COLO668 (cell line): ENCODE results near the gene HSPA5.
"Not testable (repeated sequence)": the region's sequence is repeated elsewhere in the genome, so short reads cannot be mapped to it uniquely, and the experiment has no call there.

ENCODE experiments used
- DNase-seq: peaks from one replicate; lab custom pipeline; 2025; ENCODE audit not compliant: unreplicated experiment; lab: John Stamatoyannopoulos, UW

Gene HSPA5

GRCh38 chr9:125243792-125244260 is 2.7 kb upstream of the HSPA5 start:
- DNase-seq, result no peak

DNA sequence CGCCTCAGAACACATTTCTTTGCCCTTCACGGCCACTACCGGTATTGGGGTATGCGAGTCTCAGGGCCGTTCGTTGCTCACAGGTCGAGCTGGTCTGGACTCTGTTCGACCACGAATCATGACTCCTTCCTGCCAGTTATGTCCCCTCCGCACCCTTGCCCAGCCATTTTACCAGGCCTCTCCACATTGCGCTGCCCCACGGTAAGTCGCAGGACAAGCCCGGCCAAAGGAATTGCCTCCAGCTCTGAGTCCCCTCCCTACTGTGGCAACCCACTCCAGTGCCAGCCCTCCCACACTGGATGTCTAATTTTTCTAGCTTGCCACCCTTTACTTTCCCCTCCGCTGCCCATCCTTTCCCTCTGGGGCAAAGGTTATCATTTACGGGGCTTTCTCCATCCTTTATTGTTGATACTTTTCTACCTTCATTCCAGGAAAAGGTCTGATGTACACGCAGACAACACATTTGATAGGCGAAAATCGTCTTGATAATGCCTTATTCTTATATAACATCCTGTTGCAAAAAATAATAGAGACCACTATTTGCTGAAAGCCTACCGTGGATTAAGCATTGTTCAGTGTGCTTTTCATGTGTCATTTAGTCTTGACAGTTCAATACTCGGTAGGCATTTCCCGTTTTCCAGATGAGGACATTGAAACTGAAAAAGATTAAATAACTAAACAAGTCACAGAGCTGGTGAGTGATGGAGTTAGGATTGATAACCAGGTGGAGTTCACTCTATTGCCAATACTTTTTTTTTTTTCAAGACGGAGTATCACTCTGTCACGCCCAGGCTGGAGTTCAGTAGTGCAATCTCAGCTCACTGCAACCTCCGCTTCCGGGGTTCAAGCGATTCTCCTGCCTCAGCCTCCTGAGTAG is 958 bp upstream of the HSPA5 start:
- peak; percentile 45 for DNase-seq

- DNase-seq, result peak; percentile 60
These were observed 519 bp downstream of the HSPA5 start for GRCh38 chr9:125240649-125240999.

DNA sequence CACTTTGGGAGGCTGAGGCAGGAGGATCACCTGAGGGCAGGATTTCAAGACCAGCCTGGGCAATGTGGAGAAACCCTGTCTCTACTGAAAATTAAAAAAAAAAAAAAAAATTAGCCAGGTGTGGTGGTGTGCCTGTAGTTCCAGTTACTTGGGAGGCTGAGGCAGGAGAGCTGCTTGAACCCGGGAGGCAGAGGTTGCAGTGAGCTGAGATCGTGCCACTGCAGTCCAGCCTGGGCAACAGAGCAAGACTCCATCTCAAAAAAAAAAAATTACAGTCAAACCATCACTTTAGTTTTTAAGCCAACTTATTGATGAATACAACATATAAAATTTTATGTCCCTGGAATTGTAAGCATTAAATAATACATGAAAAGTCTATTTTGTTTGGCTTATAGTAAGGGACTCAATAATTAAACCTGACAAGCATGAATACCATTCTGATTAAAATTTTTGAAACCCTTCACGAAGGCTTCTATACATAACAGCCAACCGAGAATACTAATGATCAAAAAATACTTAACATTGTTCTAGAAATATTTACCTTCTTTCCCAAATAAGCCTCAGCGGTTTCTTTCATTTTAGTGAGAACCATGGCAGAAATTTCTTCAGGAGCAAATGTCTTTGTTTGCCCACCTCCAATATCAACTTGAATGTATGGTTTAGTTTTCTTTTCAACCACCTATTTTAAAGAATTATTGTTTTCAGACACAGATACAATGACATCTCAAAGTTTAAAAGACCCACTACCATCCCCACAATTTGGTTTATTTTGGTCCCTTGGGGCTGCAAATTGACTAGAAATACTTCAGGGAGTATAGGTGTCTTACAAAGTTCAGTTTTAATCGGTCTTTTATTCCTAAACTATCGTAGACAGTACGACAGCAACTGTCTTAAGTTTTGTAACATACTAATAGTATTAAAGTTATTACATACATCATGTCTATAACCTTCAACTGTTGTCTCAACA is 1.2 kb downstream of the HSPA5 start:
- no peak for DNase-seq

DNA sequence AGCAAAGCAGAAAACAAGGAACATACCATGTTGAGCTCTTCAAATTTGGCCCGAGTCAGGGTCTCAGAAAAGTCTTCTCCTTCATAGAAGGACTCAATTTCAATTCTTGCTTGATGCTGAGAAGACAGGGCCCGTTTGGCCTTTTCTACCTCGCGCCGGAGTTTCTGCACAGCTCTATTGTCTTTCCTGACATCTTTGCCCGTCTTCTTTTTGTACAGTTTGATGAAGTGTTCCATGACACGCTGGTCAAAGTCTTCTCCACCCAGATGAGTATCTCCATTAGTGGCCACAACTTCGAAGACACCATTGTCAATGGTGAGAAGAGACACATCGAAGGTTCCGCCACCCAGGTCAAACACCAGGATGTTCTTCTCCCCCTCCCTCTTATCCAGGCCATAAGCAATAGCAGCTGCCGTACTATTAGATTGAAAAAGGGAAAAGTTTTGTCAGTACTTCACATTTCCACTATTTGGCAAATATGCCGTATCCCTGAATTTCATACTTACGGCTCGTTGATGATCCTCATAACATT is 2.2 kb downstream of the HSPA5 start:
- DNase-seq, result no peak

GRCh38 chr9:125238127-125238914 is 2.8 kb downstream of the HSPA5 start:
- DNase-seq, result no peak

DNA sequence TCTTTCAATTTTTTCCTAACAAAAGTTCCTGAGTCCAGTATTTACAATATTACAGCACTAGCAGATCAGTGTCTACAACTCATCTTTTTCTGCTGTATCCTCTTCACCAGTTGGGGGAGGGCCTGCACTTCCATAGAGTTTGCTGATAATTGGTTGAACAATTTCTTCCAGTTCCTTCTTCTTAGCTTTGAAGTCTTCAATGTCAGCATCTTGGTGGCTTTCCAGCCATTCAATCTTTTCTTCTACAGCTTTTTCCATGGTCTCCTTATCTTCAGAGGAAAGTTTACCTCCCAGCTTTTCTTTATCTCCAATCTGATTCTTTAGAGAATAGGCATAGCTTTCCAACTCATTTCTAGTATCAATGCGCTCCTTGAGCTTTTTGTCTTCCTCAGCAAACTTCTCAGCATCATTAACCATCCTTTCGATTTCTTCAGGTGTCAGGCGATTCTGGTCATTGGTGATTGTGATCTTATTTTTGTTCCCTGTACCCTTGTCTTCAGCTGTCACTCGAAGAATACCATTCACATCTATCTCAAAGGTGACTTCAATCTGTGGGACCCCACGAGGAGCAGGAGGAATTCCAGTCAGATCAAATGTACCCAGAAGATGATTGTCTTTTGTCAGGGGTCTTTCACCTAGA is 4.5 kb downstream of the HSPA5 start:
- not testable (repeated sequence) for DNase-seq

DNA sequence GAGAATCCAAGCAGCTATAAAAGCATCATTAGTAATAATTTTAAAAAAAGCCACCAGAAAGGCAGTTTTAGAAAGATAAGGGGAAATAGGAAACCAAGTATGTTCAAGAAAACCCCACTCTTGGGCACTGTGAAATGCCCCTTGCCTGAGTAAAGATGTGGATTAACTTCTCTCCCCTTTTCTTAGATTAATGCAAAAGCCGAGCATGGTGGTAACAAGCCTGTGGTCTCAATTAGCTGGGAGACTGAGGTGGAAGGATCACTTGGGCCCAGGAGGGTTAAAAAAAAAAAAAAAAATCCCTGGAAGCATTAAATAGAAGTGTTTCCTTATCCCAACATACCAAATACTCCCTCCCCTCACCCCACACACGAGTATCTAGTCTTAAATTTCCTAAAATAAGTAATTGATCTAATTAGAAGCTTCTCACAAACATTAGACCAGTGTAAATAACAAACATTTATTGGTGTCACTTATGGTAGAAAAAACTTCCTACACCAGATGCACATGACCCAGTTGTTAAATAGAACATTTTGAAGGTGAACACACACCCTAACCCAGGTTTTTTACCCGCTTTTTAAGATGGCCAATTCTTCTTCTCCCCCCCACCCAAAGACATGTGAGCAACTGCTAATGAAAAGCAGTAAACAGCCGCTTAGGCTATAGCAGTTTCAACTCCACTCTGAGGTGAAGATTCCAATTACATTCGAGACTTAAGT is 5.2 kb downstream of the HSPA5 start:
- DNase-seq, result no peak

- DNase-seq, result not testable (repeated sequence)
These were observed 7.0 kb downstream of the HSPA5 start for GRCh38 chr9:125234099-125234498.

GRCh38 chr9:125233678-125234077 is 7.5 kb downstream of the HSPA5 start:
- DNase-seq, result no peak

GRCh38 chr9:125227761-125228160 is 13.4 kb downstream of the HSPA5 start:
- DNase-seq, result no peak

DNA sequence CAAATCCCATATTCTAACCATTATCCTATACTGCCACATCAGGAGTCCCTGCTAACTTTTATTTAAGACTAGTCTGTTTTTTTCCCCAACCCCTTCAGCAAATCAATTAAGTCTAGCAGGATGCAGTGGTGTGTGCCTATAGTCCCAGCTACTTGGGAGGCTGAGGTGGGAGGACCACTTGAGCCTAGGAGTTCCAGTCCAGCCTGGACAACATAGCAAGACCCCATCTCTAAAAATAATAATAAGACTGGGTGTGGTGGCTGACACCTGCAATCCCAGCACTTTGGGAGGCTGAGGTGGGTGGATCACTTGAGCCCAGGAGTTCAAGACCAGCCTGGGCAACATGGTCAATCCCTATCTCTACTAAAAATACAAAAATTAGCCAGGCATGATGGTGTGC is 16.3 kb downstream of the HSPA5 start:
- not testable (repeated sequence) for DNase-seq

- no peak for DNase-seq
These were observed 22.5 kb downstream of the HSPA5 start for GRCh38 chr9:125218621-125219020.

GRCh38 chr9:125214186-125214585 is 27.0 kb downstream of the HSPA5 start:
- DNase-seq, result no peak

DNA sequence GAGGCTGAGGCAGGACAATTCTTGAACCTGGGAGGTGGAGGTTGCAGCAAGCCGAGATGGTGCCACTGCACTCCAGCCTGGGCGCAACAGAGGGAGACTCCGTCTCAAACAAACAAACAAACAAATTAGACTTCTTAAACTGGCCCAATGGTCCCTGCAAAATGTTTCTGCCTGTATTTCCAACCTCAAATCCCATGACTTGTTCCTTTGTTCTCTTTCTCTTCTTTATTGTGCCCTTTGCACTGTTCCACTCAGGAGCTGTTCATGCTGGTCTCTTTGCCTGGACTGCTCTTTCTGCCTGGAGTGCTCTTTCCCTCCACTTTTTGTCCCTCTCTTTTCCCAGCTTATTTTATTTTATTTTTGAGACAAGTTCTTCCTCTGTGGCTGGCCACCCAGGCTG is 36.7 kb downstream of the HSPA5 start:
- no peak for DNase-seq

- peak; percentile 26 for DNase-seq
These were observed 38.1 kb downstream of the HSPA5 start for GRCh38 chr9:125202846-125203618.

GRCh38 chr9:125200216-125201047 is 40.7 kb downstream of the HSPA5 start, which contains the start of gene RABEPK:
Gene RABEPK, plus strand, starts transcription at chr9:125200542. Its CDS starts 2,472 bp downstream, at chr9:125203014.
- peak; percentile 92 for DNase-seq

GRCh38 chr9:125195591-125195990 is 45.6 kb downstream of the HSPA5 start:
- not testable (repeated sequence) for DNase-seq
